Left lung (tissue), 14 donors: ENCODE results near the gene MAP3K13. TPM values are rescaled to one million over a fixed set of nuclear protein-coding genes. Genes with fewer than 3 reads are reported as not detected.

Source experiments
- ATAC-seq: fragments of 200-7000 bp; cut with Tn5 transposase; one replicate; pipeline ENCODE4 v1.9.1; 2020; ENCODE audit warnings: moderate library complexity
- DNase-seq, 4 donors: peaks; one replicate each; pipeline ENCODE4 v3.0.0-alpha.2; 2013 to 2020
- H3K27ac ChIP-seq, 2 donors: fragments of 200-600 bp; sonication (generic) in 1 of 2; one replicate each; pipeline versions ENCODE4 v1.5.0 to v1.8.0; 2020 to 2021
- H3K27me3 ChIP-seq, 2 donors: fragments of 200-600 bp; sonication (generic) in 1 of 2; one replicate each; pipeline versions ENCODE4 v1.5.0 to v1.8.0; 2020 to 2021
- H3K36me3 ChIP-seq, 2 donors: fragments of 200-600 bp; sonication (generic) in 1 of 2; one replicate each; pipeline versions ENCODE4 v1.5.0 to v1.8.0; 2020 to 2021
- H3K4me1 ChIP-seq, 2 donors: fragments of 200-600 bp; one replicate each; pipeline ENCODE4 v1.8.0; 2021
- H3K4me3 ChIP-seq, 2 donors: fragments of 200-600 bp; sonication (generic) in 1 of 2; one replicate each; pipeline versions ENCODE4 v1.5.0 to v1.8.0; 2020 to 2021; ENCODE audit warnings: mild to moderate bottlenecking in 1 of 2
- H3K9me3 ChIP-seq, 2 donors: fragments of 200-600 bp; sonication (generic) in 1 of 2; one replicate each; pipeline versions ENCODE4 v1.5.0 to v1.8.0; 2020 to 2021
- CTCF ChIP-seq, 2 donors: fragments of 200-600 bp; sonication (generic) in 1 of 2; IDR thresholded peaks; one replicate each; pipeline versions ENCODE4 v1.5.0 to v1.8.0; 2021; ENCODE audit warnings: antibody characterized with exemption in 2 of 2
- intact Hi-C, 2 donors: fragments of 100-400 bp; cut with DNase I; formaldehyde crosslinking; loops; one replicate each; pipeline versions ENCODE4 v1.11.2 to v1.14.2; 2022
- long read RNA-seq, 12 donors: library from polyadenylated mRNA in 2 of 12; unstranded in 2 of 12; transcript quantifications; one replicate each; pipeline ENCODE4 v2.0.0 and lab custom pipeline, GENCODE V29; 2019 to 2026
- polyA plus RNA-seq, 6 donors: library from polyadenylated mRNA; unstranded; fragments of 120-200 nt; gene quantifications; one replicate each; pipeline ENCODE4 v1.2.1, GENCODE V29; 2013; ENCODE audit not compliant: insufficient read length in 6 of 6
- total RNA-seq, 2 donors: library from RNA; stranded (reverse); fragmentation: NEBNext Ultra II Directional; extraction: Animal tissue kit (Norgen Biotek cat#: 25700); gene quantifications; one replicate each; pipeline ENCODE4 v1.2.1, GENCODE V29; 2021
- donor health status: DM: no; HTN: yes; CAD: no.
- donor health status: DM: no; HTN: no; CAD: no.

The MAP3K13 gene
- total RNA-seq (10 to 100 TPM; 34.5 to 48.0 TPM), polyA plus RNA-seq (10 to 100 TPM; 40.4 to 46.9 (median 44.2) TPM)
- long read RNA-seq, donor 1, transcript MAP3K13-212 (3 exons, 1,681 nt) = major isoform, 63 of 1,114 reads
- long read RNA-seq, donor 1, transcript MAP3K13-207 (2 exons, 388 nt) = minor isoform, 12 of 1,114 reads
- long read RNA-seq, donor 1, partial matches to known transcripts = 1,038 of 1,114 reads
- long read RNA-seq, donor 1, other reads (novel, unspliced or antisense) = 0 of 1,114 reads
- long read RNA-seq, donor 2, transcript MAP3K13-212 (3 exons, 1,681 nt) = major isoform, 33 of 102 reads
- long read RNA-seq, donor 2, partial matches to known transcripts = 65 of 102 reads
- long read RNA-seq, donor 2, other reads (novel, unspliced or antisense) = 0 of 102 reads
- long read RNA-seq, donor 3, transcript MAP3K13-212 (3 exons, 1,681 nt) = major isoform, 27 of 934 reads
- long read RNA-seq, donor 3, transcript MAP3K13-207 (2 exons, 388 nt) = minor isoform, 7 of 934 reads
- long read RNA-seq, donor 3, partial matches to known transcripts = 900 of 934 reads
- long read RNA-seq, donor 3, other reads (novel, unspliced or antisense) = 0 of 934 reads
- long read RNA-seq, donor 4, transcript MAP3K13-212 (3 exons, 1,681 nt) = major isoform, 40 of 48 reads
- long read RNA-seq, donor 4, partial matches to known transcripts = 2 of 48 reads
- long read RNA-seq, donor 4, other reads (novel, unspliced or antisense) = 5 of 48 reads
- long read RNA-seq, donor 5, transcript MAP3K13-207 (2 exons, 388 nt) = minor isoform, 8 of 71 reads
- long read RNA-seq, donor 5, transcript MAP3K13-212 (3 exons, 1,681 nt) = major isoform, 35 of 71 reads
- long read RNA-seq, donor 5, partial matches to known transcripts = 28 of 71 reads
- long read RNA-seq, donor 5, other reads (novel, unspliced or antisense) = 0 of 71 reads
- long read RNA-seq, donor 6, transcript MAP3K13-212 (3 exons, 1,681 nt) = major isoform, 38 of 64 reads
- long read RNA-seq, donor 6, partial matches to known transcripts = 24 of 64 reads
- long read RNA-seq, donor 6, other reads (novel, unspliced or antisense) = 0 of 64 reads
- long read RNA-seq, donor 7, transcript MAP3K13-212 (3 exons, 1,681 nt) = major isoform, 28 of 54 reads
- long read RNA-seq, donor 7, partial matches to known transcripts = 25 of 54 reads
- long read RNA-seq, donor 7, other reads (novel, unspliced or antisense) = 0 of 54 reads
- long read RNA-seq, donor 8, transcript MAP3K13-212 (3 exons, 1,681 nt) = major isoform, 33 of 76 reads
- long read RNA-seq, donor 8, partial matches to known transcripts = 39 of 76 reads
- long read RNA-seq, donor 8, other reads (novel, unspliced or antisense) = 0 of 76 reads
- long read RNA-seq, donor 9, partial matches to known transcripts = 0 of 1 reads
- long read RNA-seq, donor 9, other reads (novel, unspliced or antisense) = 0 of 1 reads
- long read RNA-seq, donor 10, transcript MAP3K13-212 (3 exons, 1,681 nt) = major isoform, 18 of 23 reads
- long read RNA-seq, donor 10, partial matches to known transcripts = 0 of 23 reads
- long read RNA-seq, donor 10, other reads (novel, unspliced or antisense) = 2 of 23 reads
- long read RNA-seq, donor 11, transcript MAP3K13-212 (3 exons, 1,681 nt) = major isoform, 37 of 55 reads
- long read RNA-seq, donor 11, partial matches to known transcripts = 15 of 55 reads
- long read RNA-seq, donor 11, other reads (novel, unspliced or antisense) = 0 of 55 reads
- long read RNA-seq, donor 12, transcript MAP3K13-212 (3 exons, 1,681 nt) = major isoform, 20 of 68 reads
- long read RNA-seq, donor 12, transcript MAP3K13-207 (2 exons, 388 nt) = minor isoform, 5 of 68 reads
- long read RNA-seq, donor 12, partial matches to known transcripts = 42 of 68 reads
- long read RNA-seq, donor 12, other reads (novel, unspliced or antisense) = 0 of 68 reads

GRCh38 chr3:185362850-185363661 lies at the start of gene MAP3K13:
TSS of gene MAP3K13 (plus strand) at chr3:185363136. CDS start at chr3:185428582, 65,446 bp downstream.
- ATAC-seq (peak; percentile 96), DNase-seq (peak in 3 of 4 donors; percentile 82 to 93 (median 87))
- TF ChIP-seq CTCF (IDR thresholded peaks at IDR 0.05) = no peak
- peaks cover 0 to 25% of the 10 kb centered on the region in 2 donors for H3K27me3 ChIP-seq
- H3K9me3 ChIP-seq = no peaks in the 10 kb centered on the region
- H3K4me3 ChIP-seq = peak within 1 kb of the TSS; percentile 53
- H3K27ac ChIP-seq = peak within 1 kb of the TSS; percentile 71 to 80
- intact Hi-C loops = no loop called here
- no peaks in the 10 kb centered on the region for H3K36me3 ChIP-seq
- peaks cover 3 to 8% of the 10 kb centered on the region in 2 donors for H3K4me1 ChIP-seq

GRCh38 chr3:185313693-185314246 lies 49.2 kb upstream of the MAP3K13 start:
- Histone ChIP-seq H3K27ac (no peak overlapping the region), H3K9me3 (peaks cover 0 to 5% of the 10 kb centered on the region in 2 donors), H3K36me3 (no peaks in the 10 kb centered on the region), H3K4me3 (no peak overlapping the region), H3K27me3 (no peaks in the 10 kb centered on the region), H3K4me1 (peaks cover 0 to 24% of the 10 kb centered on the region in 2 donors)
- ATAC-seq = peak; percentile 48
- intact Hi-C loops = no loop called here
- DNase-seq = no peak
- TF ChIP-seq CTCF (IDR thresholded peaks at IDR 0.05) = no peak

- no peak overlapping the region for H3K4me3 ChIP-seq
- peak; percentile 74 for ATAC-seq
Measured at GRCh38 chr3:185316740-185317412, 46.1 kb upstream of the MAP3K13 start.

More at GRCh38 chr3:185316740-185317412, 46.1 kb upstream of the MAP3K13 start:
- Histone ChIP-seq H3K27me3 (no peaks in the 10 kb centered on the region), H3K4me1 (peaks cover under 1 to 26% of the 10 kb centered on the region in 2 donors), H3K27ac (peak overlapping the region; percentile 84 to 88), H3K9me3 (no peaks in the 10 kb centered on the region), H3K36me3 (no peaks in the 10 kb centered on the region)
- intact Hi-C loops = no loop called here
- no peak for TF ChIP-seq CTCF (IDR thresholded peaks at IDR 0.05)
- DNase-seq = no peak
